ENCODE results near the gene SLC9A8. TPM values are rescaled to one million over a fixed set of nuclear protein-coding genes. Genes with fewer than 3 reads are reported as not detected.

Gene SLC9A8
- total and polyA plus RNA-seq, 9 of the 15 experiments (the other 6 are each of a cell fraction or from before 2014, with no cell fraction given) = 0.56 to 9.7 (median 5.0) TPM

- no peak for TF ChIP-seq ZBTB40 (IDR thresholded peaks at IDR 0.05)
- TF ChIP-seq ZBTB40 (CRISPR knock-in tag; IDR thresholded peaks at IDR 0.05) = no peak
- no peak for TF ChIP-seq ETV1 (tag; conservative IDR thresholded peaks at IDR 0.05; ENCODE audit: low read depth)
- no peak for TF ChIP-seq SIX5 (IDR thresholded peaks at IDR 0.05; ENCODE audit: borderline replicate concordance in 1 of 2, insufficient read depth in 1 of 2, low read depth in 1 of 2, low read length in 2 of 2)
- no peak for TF ChIP-seq NFIC (IDR thresholded peaks at IDR 0.05)
- no peak for TF ChIP-seq ZKSCAN3 (CRISPR knock-in tag; IDR thresholded peaks at IDR 0.05)
- no peak for TF ChIP-seq NCOA4 (IDR thresholded peaks at IDR 0.05; ENCODE audit: partially characterized antibody)
- TF ChIP-seq CBX3 (IDR thresholded peaks at IDR 0.05; ENCODE audit: borderline replicate concordance in 1 of 2, low read length in 2 of 2) = no peak
- TF ChIP-seq HLTF (IDR thresholded peaks at IDR 0.05) = no peak
- no peak for TF ChIP-seq POLR2G (IDR thresholded peaks at IDR 0.05; ENCODE audit: low read depth, low read length)
- TF ChIP-seq RBM34 (IDR thresholded peaks at IDR 0.05; ENCODE audit: borderline replicate concordance, insufficient read depth, low read length) = no peak
- no peak for TF ChIP-seq GTF2F1 (IDR thresholded peaks at IDR 0.05; ENCODE audit: low read depth, low read length)
- TF ChIP-seq HOMEZ (CRISPR knock-in tag; IDR thresholded peaks at IDR 0.05) = no peak
- no peak for TF ChIP-seq KDM2B (CRISPR knock-in tag; IDR thresholded peaks at IDR 0.05)
Measured at GRCh38 chr20:49878977-49879376, 66.3 kb downstream of the SLC9A8 start (continued).

All from K562 (cell line).